ENCODE measurements around the gene TRAM2.

Gene TRAM2

GRCh38 chr6:52554684-52555280 lies 22.1 kb downstream of the TRAM2 start:
- H3K4me3 ChIP-seq (ENCODE audit: low read depth, low read length): no peak overlapping the region
- no peak for DNase-seq (ENCODE audit: low read depth, low spot score)
- no peak for TF ChIP-seq CTCF (IDR thresholded peaks at IDR 0.05; ENCODE audit: low read depth, low read length)
- in situ Hi-C loops (cut with HindIII; ENCODE audit: low sequenced_read_pairs): no loop called here

- DNase-seq (ENCODE audit: low read depth, low spot score): no peak
- no peak for TF ChIP-seq CTCF (IDR thresholded peaks at IDR 0.05; ENCODE audit: low read depth, low read length)
- in situ Hi-C loops (cut with HindIII; ENCODE audit: low sequenced_read_pairs): no loop called here
- H3K4me3 ChIP-seq (ENCODE audit: low read depth, low read length): no peak overlapping the region
Observed at GRCh38 chr6:52553719-52554118, 23.1 kb downstream of the TRAM2 start.

GRCh38 chr6:52553158-52553557 lies 23.7 kb downstream of the TRAM2 start:
- no peak for TF ChIP-seq CTCF (IDR thresholded peaks at IDR 0.05; ENCODE audit: low read depth, low read length)
- DNase-seq (ENCODE audit: low read depth, low spot score): no peak
- H3K4me3 ChIP-seq (ENCODE audit: low read depth, low read length): no peak overlapping the region
- in situ Hi-C loops (cut with HindIII; ENCODE audit: low sequenced_read_pairs): no loop called here

GRCh38 chr6:52552278-52552643 lies 24.6 kb downstream of the TRAM2 start:
- H3K4me3 ChIP-seq (ENCODE audit: low read depth, low read length): no peak overlapping the region
- DNase-seq (ENCODE audit: low read depth, low spot score): no peak
- in situ Hi-C loops (cut with HindIII; ENCODE audit: low sequenced_read_pairs): no loop called here
- TF ChIP-seq CTCF (IDR thresholded peaks at IDR 0.05; ENCODE audit: low read depth, low read length): no peak

- peak; percentile 3 for TF ChIP-seq CTCF (IDR thresholded peaks at IDR 0.05; ENCODE audit: low read depth, low read length)
- in situ Hi-C loops (cut with HindIII; ENCODE audit: low sequenced_read_pairs): no loop called here
- peak; percentile 89 for DNase-seq (ENCODE audit: low read depth, low spot score)
- no peak overlapping the region for H3K4me3 ChIP-seq (ENCODE audit: low read depth, low read length)
Observed at GRCh38 chr6:52551483-52552277, 25.2 kb downstream of the TRAM2 start.

GRCh38 chr6:52550870-52551269 lies 26.0 kb downstream of the TRAM2 start:
- in situ Hi-C loops (cut with HindIII; ENCODE audit: low sequenced_read_pairs): no loop called here
- DNase-seq (ENCODE audit: low read depth, low spot score): no peak
- no peak for TF ChIP-seq CTCF (IDR thresholded peaks at IDR 0.05; ENCODE audit: low read depth, low read length)
- no peak overlapping the region for H3K4me3 ChIP-seq (ENCODE audit: low read depth, low read length)
